CD4-positive, alpha-beta T cell treated with Interferon alpha-2 for 1 hour (primary cell): ENCODE measurements around the gene RGSL1.

Experiments
- DNase-seq, 2 donors: peaks; one replicate each; pipeline ENCODE4 v3.0.0-alpha.2; 2020 to 2022

RGSL1 gene

GRCh38 chr1:182595641-182596240, 145.8 kb downstream of the RGSL1 start:
- peak; percentile 64 to 72 for DNase-seq

GRCh38 chr1:182596934-182597333, 147.0 kb downstream of the RGSL1 start:
- DNase-seq: no peak

DNA sequence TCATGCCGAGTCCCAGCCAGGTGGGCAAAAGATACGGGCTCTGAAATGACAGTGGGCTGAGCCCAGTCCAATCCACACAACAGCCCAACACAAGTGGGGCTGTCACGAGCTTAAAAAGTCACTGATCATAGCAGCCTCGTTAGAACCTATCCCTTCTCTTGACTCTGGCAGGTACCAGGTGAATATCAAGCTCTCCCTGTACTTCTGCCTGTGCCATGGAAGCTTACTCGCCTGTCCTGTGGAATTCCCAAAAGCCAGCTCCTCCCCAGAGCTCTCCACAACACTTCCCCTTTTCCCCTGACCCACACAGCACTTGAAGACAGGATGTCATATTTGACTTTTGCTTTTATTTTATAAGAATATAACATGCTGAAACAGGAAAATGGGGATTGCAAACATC, 148.3 kb downstream of the RGSL1 start:
- DNase-seq: no peak

- DNase-seq: peak in 1 of 2 donors; percentile 28
These were observed 149.4 kb downstream of the RGSL1 start for GRCh38 chr1:182599339-182599738.

- DNase-seq: no peak
These were observed 150.2 kb downstream of the RGSL1 start for GRCh38 chr1:182600036-182600713.

DNA sequence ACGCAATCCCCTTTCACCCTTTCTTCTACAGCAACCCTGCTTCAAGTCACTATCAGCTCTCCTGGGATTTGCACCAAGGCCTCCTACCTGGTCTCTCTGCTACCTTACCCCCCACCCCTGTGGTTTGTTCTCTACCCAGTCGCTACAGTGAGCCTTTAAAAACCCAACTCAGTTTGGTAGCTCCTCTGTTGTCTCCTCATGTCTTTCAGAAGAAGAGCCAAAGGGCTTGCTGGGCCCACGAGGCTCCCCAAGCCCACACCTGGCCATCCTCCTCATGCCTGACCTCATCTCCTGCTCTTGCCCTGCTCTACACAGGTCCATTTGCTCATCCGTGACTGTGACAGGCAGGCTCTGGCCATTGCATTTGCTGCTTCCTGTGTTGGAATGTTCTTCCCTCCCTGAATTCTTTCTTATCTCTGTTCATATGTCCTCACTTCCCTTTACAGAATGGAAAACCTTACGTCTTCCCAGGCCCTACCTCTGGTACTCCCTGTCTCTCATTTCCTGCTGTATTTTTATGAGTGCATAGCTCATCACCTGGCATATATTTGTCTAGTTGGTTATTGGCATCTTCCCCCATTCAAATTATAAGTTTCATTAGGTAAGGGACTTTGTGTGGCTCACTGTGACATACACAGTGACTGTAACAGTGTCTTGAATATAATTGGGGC, 150.9 kb downstream of the RGSL1 start:
- no peak for DNase-seq

DNA sequence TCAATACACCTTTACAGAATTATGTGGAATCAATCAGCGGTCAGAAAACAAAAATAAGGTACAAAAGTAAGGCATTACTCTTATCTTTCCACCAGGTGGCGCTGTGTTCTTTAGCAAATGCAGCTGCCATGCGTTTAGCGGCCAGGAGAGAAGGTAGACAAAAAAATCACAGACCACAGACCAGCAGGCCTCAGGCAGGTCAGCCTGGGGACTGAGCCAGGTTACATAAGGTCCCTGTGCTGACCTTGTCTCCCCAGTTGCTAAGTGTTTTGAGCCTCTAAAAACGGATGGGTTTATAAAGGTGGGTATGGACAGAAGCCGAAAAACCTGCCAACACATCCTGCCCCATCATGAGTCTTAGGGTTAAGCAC, 151.5 kb downstream of the RGSL1 start:
- peak; percentile 72 to 83 for DNase-seq

DNA sequence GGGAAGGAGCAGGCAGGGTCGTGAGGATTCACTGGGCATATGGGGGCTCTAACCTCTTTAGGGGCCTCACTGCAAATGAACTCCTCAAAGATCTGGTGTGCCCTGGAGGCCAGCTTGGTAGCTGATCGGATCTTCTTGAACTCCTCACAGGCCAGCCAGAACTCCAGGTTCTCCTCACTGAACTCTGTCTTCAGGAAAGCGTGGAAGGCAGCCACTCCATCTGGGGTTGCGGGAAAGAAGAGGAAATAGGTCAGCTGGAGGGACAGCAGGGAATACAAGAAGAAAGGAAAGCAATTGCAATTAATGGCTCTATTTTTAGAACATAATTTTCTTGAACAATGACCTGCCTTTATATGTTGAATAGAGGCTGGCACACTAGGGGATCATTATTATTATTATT, 152.0 kb downstream of the RGSL1 start:
- DNase-seq: no peak

- peak in 1 of 2 donors; percentile 68 for DNase-seq
These were observed 153.1 kb downstream of the RGSL1 start for GRCh38 chr1:182602935-182603645.

DNA sequence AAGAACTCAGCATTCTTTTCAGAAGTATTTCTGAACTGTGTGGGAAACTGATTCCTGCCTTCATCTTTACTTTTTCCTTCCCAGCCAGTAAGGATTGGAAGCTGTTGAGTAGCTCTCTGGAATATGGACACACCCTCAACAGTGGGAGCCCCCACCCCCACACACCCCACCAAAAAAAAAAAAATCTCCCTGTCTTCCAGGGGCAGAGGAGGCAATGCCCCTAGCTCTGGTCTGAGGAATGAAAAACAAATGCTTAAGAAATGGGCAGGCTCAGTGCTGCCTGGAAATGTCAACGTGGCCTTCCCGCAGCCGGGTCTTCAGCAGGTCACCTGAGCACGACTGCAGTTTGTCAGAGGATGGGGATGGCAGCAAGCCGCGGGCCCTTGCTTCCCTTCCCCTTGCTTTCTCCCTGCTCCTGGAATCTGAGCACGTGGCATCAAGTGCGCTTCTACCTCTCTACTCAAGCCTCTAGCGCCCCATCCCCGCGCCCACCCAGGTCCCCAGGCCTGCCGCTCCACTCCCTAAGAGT, 153.8 kb downstream of the RGSL1 start:
- DNase-seq: no peak

DNA sequence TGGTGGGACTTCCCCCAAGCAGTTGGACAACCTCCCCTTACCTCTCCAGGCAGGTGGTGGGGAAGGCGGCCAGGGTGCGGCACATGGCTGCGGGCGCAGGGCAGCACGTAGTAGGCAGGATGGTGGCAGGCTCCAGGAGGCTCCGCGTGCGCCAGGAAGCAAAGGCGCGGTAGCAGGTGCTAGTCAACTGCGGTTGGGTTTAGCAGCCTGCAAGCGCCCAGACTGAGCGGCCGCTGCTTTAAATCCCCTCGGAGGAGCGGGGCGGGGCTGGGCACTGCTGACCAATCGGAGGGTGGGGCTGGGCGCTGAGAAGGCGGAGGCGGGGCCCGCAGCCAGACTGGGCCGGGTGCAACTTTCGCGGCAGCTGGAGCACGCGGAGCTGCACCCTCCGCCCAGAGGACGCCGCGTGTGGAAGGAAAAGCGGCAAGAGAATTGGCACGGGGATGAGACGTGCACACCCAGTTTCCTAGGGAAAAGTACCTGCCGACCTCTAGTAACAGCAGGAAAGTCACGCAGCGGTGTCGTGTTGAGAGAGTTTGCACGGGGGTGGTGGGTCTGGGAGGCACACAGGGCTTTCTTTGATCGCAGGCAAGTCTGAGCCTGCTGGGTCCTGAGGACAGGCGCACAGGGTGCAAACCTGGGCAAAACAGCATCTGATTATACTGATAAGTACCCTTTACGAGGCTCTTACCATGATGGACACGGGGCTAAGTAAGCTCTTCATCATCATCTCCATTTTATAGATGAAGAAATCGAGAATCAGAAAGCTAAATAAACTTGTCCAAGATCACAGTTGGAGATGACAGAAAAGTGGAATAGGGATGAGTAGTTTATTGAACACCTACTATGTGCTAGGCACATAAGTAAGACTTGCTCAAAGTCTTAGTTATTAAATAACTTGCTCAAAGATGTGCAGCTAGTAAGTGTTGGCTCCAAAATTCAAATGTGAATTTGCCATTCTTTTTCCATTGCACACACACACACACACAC, 154.5 kb downstream of the RGSL1 start, which contains the start of gene RGS16:
RGS16 (minus strand) TSS at position 215 of the 990 bp plus-strand sequence; CDS start at position 85, 130 bp downstream.
- DNase-seq: peak; percentile 89 to 93

GRCh38 chr1:182607566-182607965, 157.6 kb downstream of the RGSL1 start:
- DNase-seq: no peak

GRCh38 chr1:182608236-182608635, 158.3 kb downstream of the RGSL1 start:
- DNase-seq: no peak

GRCh38 chr1:182608845-182609610, 159.1 kb downstream of the RGSL1 start:
- no peak for DNase-seq
